GM18526 (cell line): Measurements from ENCODE around the gene FILIP1L.

Experiments used
- POLR2A ChIP-seq: IDR thresholded peaks from 3 replicates; pipeline ENCODE4 v1.6.1; 2011; ENCODE audit not compliant: insufficient read length; ENCODE audit errors: extremely low read depth

Gene FILIP1L

GRCh38 chr3:100106094-100106493, 8.2 kb downstream of the FILIP1L start:
- no peak for TF ChIP-seq POLR2A

GRCh38 chr3:100105501-100105900, 8.8 kb downstream of the FILIP1L start:
- TF ChIP-seq POLR2A: no peak

- no peak for TF ChIP-seq POLR2A
These were observed 9.4 kb downstream of the FILIP1L start for GRCh38 chr3:100104817-100105413.

- no peak for TF ChIP-seq POLR2A
These were observed 9.9 kb downstream of the FILIP1L start for GRCh38 chr3:100104442-100104798.

- peak; percentile 22 for TF ChIP-seq POLR2A
These were observed 10.5 kb downstream of the FILIP1L start for GRCh38 chr3:100103558-100104441.

- no peak for TF ChIP-seq POLR2A
These were observed 11.5 kb downstream of the FILIP1L start for GRCh38 chr3:100102757-100103156.

- no peak for TF ChIP-seq POLR2A
These were observed 13.9 kb downstream of the FILIP1L start for GRCh38 chr3:100100425-100100824.

- TF ChIP-seq POLR2A: no peak
These were observed 14.7 kb downstream of the FILIP1L start for GRCh38 chr3:100099621-100100020.

- TF ChIP-seq POLR2A: no peak
These were observed 15.6 kb downstream of the FILIP1L start for GRCh38 chr3:100098784-100099070.

GRCh38 chr3:100097919-100098783, 16.1 kb downstream of the FILIP1L start:
- TF ChIP-seq POLR2A: no peak

- no peak for TF ChIP-seq POLR2A
These were observed 17.4 kb downstream of the FILIP1L start for GRCh38 chr3:100096866-100097265.

GRCh38 chr3:100093831-100094230, 20.5 kb downstream of the FILIP1L start:
- TF ChIP-seq POLR2A: no peak

- no peak for TF ChIP-seq POLR2A
These were observed 23.7 kb downstream of the FILIP1L start for GRCh38 chr3:100090669-100091005.

GRCh38 chr3:100089812-100090668, 24.3 kb downstream of the FILIP1L start:
- TF ChIP-seq POLR2A: no peak

- TF ChIP-seq POLR2A: no peak
These were observed 25.4 kb downstream of the FILIP1L start for GRCh38 chr3:100088735-100089368.
